Adrenal gland (tissue), 5 donors: ENCODE data around the gene SLC24A3.

Source experiments
- CTCF ChIP-seq, 6 experiments: fragments of 450-650 bp in 4 of 6; fragments of 200-600 bp in 2 of 6; sonication (generic) in 1 of 6; IDR thresholded peaks; 1 replicate in 5 of 6; 2 replicates in 1 of 6; pipeline versions ENCODE4 v1.5.1 to v1.8.0; 2016 to 2021; ENCODE audit warnings: antibody characterized with exemption in 6 of 6, mild to moderate bottlenecking in 2 of 6, moderate library complexity in 1 of 6
- POLR2A ChIP-seq, 2 donors: fragments of 450-650 bp; IDR thresholded peaks; one replicate each; pipeline ENCODE4 v1.6.1; 2017; ENCODE audit warnings: antibody characterized with exemption in 2 of 2, mild to moderate bottlenecking in 2 of 2, moderate library complexity in 1 of 2
- donor health status: DM: no; HTN: no; CAD: no.

- TF ChIP-seq POLR2A (IDR thresholded peaks at IDR 0.05) = no peak
- TF ChIP-seq CTCF (IDR thresholded peaks at IDR 0.05) = no peak
Measured at GRCh38 chr20:19341348-19342053, 129.1 kb downstream of the SLC24A3 start.
